Thyroid gland (tissue), 4 donors: ENCODE measurements around the gene UMODL1. TPM values are rescaled to one million over a fixed set of nuclear protein-coding genes. Genes with fewer than 3 reads are reported as not detected.
A peak's percentile ranks its signal among the peaks of the same experiment; 100 is the strongest.

ENCODE experiments used
- DNase-seq, 2 donors: peaks; one replicate each; pipeline ENCODE4 v3.0.0-alpha.2; 2019
- H3K27ac ChIP-seq, 3 donors: fragments of 200-600 bp; sonication (generic); 1 replicate in 2 of 3; 2 replicates in 1 of 3; pipeline ENCODE4 v1.5.1; 2016 to 2019; ENCODE audit warnings: mild to moderate bottlenecking in 1 of 3, moderate library complexity in 1 of 3
- H3K27me3 ChIP-seq: fragments of 200-600 bp; sonication (generic); one replicate; pipeline ENCODE4 v1.5.1; 2019
- H3K36me3 ChIP-seq, 2 donors: fragments of 200-600 bp; sonication (generic); one replicate each; pipeline ENCODE4 v1.5.1; 2016 to 2019
- H3K4me1 ChIP-seq, 2 donors: fragments of 200-600 bp; sonication (generic); one replicate each; pipeline ENCODE4 v1.5.1; 2017 to 2019
- H3K4me3 ChIP-seq, 3 donors: fragments of 200-600 bp; sonication (generic); replicated peaks in 1 of 3; 1 replicate in 2 of 3; 2 replicates in 1 of 3; pipeline ENCODE4 v1.5.1; 2016; ENCODE audit warnings: mild to moderate bottlenecking in 1 of 3
- H3K9me3 ChIP-seq: fragments of 200-600 bp; sonication (generic); one replicate; pipeline ENCODE4 v1.5.1; 2017
- CTCF ChIP-seq, 6 experiments: fragments of 200-600 bp in 3 of 6; fragments of 450-650 bp in 3 of 6; sonication (generic) in 3 of 6; IDR thresholded peaks; one replicate each; pipeline ENCODE4 v1.5.1; 2016 to 2019; ENCODE audit warnings: antibody characterized with exemption in 6 of 6, mild to moderate bottlenecking in 2 of 6, inconsistent platforms in 1 of 6, moderate library complexity in 1 of 6
- POLR2A ChIP-seq, 2 donors: fragments of 450-650 bp; IDR thresholded peaks; one replicate each; pipeline ENCODE4 v1.6.1; 2017; ENCODE audit warnings: antibody characterized with exemption in 2 of 2, mild to moderate bottlenecking in 2 of 2, moderate library complexity in 1 of 2
- WGBS, 2 donors: methylation state at CpG; one replicate each; pipeline ENCODE4 v1.1.5; 2017; 5-methylcytosine and 5-hydroxymethylcytosine counted together
- intact Hi-C: fragments of 100-400 bp; cut with DNase I; formaldehyde crosslinking; loops from one replicate; pipeline ENCODE4 v1.15.1; 2023
- total RNA-seq, 4 donors: library from RNA; depleted of rRNA; stranded (reverse); fragments of >200 nt; gene quantifications; one replicate each; pipeline ENCODE4 v1.2.3, GENCODE V29; 2016

The UMODL1 gene
- total RNA-seq, 4 donors from 2014 or later, result not detected

GRCh38 chr21:42062236-42063022, 8.7 kb upstream of the UMODL1 start:
- WGBS, 2 donors, result 52 to 62% methylated on average over 31 of the region's 31 CpGs
- intact Hi-C loops, result no loop called here
- Histone ChIP-seq H3K36me3 (no peaks in the 10 kb centered on the region), H3K4me1 (peaks cover 22 to 34% of the 10 kb centered on the region in 2 donors), H3K27me3 (no peaks in the 10 kb centered on the region), H3K4me3 (no peak overlapping the region), H3K27ac (no peak overlapping the region), H3K9me3 (no peaks in the 10 kb centered on the region)
- peak in 1 of 2 donors; percentile 51 for DNase-seq
- TF ChIP-seq POLR2A (IDR thresholded peaks at IDR 0.05) (no peak), CTCF (IDR thresholded peaks at IDR 0.05) (no peak)

- DNase-seq, result peak; percentile 67 to 81
- intact Hi-C loops, result no loop called here
- H3K9me3 ChIP-seq, result no peaks in the 10 kb centered on the region
- H3K27me3 ChIP-seq, result no peaks in the 10 kb centered on the region
- H3K27ac ChIP-seq, result peak overlapping the region in 1 of 3 donors; percentile 41
- no peaks in the 10 kb centered on the region for H3K36me3 ChIP-seq
- no peak overlapping the region for H3K4me3 ChIP-seq
- TF ChIP-seq CTCF (IDR thresholded peaks at IDR 0.05), result no peak
- TF ChIP-seq POLR2A (IDR thresholded peaks at IDR 0.05), result no peak
- WGBS, 2 donors, result 13 to 20% methylated on average over 2 to 4 of the region's 4 CpGs
- peaks cover 14 to 27% of the 10 kb centered on the region in 2 donors for H3K4me1 ChIP-seq
Observed at GRCh38 chr21:42063191-42063570, 7.9 kb upstream of the UMODL1 start.

GRCh38 chr21:42063571-42064521, 7.3 kb upstream of the UMODL1 start:
- H3K4me1 ChIP-seq, result peaks cover 14 to 25% of the 10 kb centered on the region in 2 donors
- H3K9me3 ChIP-seq, result no peaks in the 10 kb centered on the region
- no peaks in the 10 kb centered on the region for H3K36me3 ChIP-seq
- H3K27ac ChIP-seq, result peak overlapping the region; percentile 9 to 41 (median 10)
- H3K27me3 ChIP-seq, result no peaks in the 10 kb centered on the region
- 40 to 48% methylated on average over 23 to 28 of the region's 28 CpGs for WGBS, 2 donors
- no peak overlapping the region for H3K4me3 ChIP-seq
- no peak for TF ChIP-seq POLR2A (IDR thresholded peaks at IDR 0.05)
- TF ChIP-seq CTCF (IDR thresholded peaks at IDR 0.05), result peak in 4 of 6 experiments; percentile 25 to 60 (median 40)
- intact Hi-C loops, result no loop called here
- peak; percentile 67 to 88 for DNase-seq

GRCh38 chr21:42066521-42066920, 4.6 kb upstream of the UMODL1 start:
- Histone ChIP-seq H3K9me3 (no peaks in the 10 kb centered on the region), H3K36me3 (no peaks in the 10 kb centered on the region), H3K4me3 (no peak overlapping the region), H3K27ac (no peak overlapping the region), H3K27me3 (no peaks in the 10 kb centered on the region), H3K4me1 (peaks cover 14 to 25% of the 10 kb centered on the region in 2 donors)
- WGBS, 2 donors, result 52 to 60% methylated on average over 4 of the region's 4 CpGs
- DNase-seq, result no peak
- TF ChIP-seq POLR2A (IDR thresholded peaks at IDR 0.05) (no peak), CTCF (IDR thresholded peaks at IDR 0.05) (no peak)
- intact Hi-C loops, result no loop called here
